Measurements from ENCODE around the gene GNB1.

GRCh38 chr1:1833916-1834325 is 57.0 kb downstream of the GNB1 start:
- TF ChIP-seq CTCF (IDR thresholded peaks at IDR 0.05; ENCODE audit: borderline replicate concordance, extremely low read depth, low read length, poor library complexity, severe bottlenecking) (no peak), EZH2 (IDR thresholded peaks at IDR 0.05; ENCODE audit: borderline replicate concordance, low read depth, low read length, severe bottlenecking) (no peak)

Measured in DND-41 (cell line).